Tibial nerve (tissue), 3 donors: ENCODE measurements around the gene C19orf33.

ENCODE experiments used
- EP300 ChIP-seq, 2 donors: sonication (generic); formaldehyde crosslinking; IDR thresholded peaks; one replicate each; pipeline ENCODE4 v1.6.1; 2017; ENCODE audit warnings: antibody characterized with exemption in 2 of 2, mild to moderate bottlenecking in 1 of 2
- POLR2A ChIP-seq, 2 donors: fragments of 450-650 bp; IDR thresholded peaks; one replicate each; pipeline ENCODE4 v1.6.1; 2017; ENCODE audit warnings: antibody characterized with exemption in 2 of 2, mild to moderate bottlenecking in 2 of 2, moderate library complexity in 2 of 2

GRCh38 chr19:38307597-38307996 lies 3.5 kb downstream of the C19orf33 start:
- no peak for TF ChIP-seq EP300 (IDR thresholded peaks at IDR 0.05)
- TF ChIP-seq POLR2A (IDR thresholded peaks at IDR 0.05): no peak
